Hippocampal formation (tissue), 2 donors: Measurements from ENCODE around the gene SSTR4.
A peak's percentile ranks its signal among the peaks of the same experiment; 100 is the strongest.
"Not testable (repeated sequence)": the region's sequence is repeated elsewhere in the genome, so short reads cannot be mapped to it uniquely, and the experiment has no call there.

ENCODE experiments used
- DNase-seq, 2 donors: peaks; one replicate each; lab custom pipeline; 2025; lab: John Stamatoyannopoulos, UW

SSTR4 gene

GRCh38 chr20:23018432-23018831 lies 16.7 kb upstream of the SSTR4 start:
- no peak for DNase-seq

DNA sequence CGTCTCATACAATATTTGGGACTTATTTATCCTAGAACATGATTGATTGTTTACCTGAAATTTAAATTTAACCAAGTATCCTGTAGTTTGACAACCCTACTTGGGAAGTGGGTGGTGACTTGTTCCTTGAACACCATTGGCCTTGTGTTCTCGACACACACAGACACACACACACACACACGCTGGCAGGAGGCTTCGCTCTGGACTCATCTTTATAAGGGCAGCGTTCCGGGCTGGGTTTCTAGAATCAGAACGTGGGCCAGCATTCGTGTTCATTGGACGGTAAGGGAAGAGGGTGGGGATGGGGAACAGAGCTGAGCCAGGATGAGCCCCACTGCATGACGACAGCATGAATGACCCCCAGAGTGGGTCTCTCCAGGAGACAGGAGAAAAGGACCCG lies 16.2 kb upstream of the SSTR4 start:
- no peak for DNase-seq

DNA sequence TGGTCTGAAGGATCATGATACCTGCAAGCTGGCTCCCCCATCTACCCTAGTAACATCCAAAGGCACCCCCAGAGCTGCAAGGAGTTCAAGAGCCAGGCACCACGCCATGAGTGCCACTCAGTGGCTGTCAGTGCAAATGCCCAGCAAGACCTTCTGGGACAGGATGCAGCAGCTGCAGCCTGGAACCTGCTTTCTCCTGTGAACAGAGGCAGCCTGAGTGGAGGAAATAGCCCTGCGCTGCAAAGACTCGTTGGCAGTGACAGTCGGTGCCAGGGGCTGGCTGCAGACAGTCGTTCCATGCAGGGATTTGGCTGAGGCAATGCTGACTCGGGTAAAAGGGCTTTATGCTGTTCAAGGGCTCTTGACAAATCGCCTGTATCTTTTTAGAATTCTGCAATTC lies 15.7 kb upstream of the SSTR4 start:
- peak in 1 of 2 donors; percentile 58 for DNase-seq

- no peak for DNase-seq
Observed at GRCh38 chr20:23020230-23021018, 14.7 kb upstream of the SSTR4 start.

DNA sequence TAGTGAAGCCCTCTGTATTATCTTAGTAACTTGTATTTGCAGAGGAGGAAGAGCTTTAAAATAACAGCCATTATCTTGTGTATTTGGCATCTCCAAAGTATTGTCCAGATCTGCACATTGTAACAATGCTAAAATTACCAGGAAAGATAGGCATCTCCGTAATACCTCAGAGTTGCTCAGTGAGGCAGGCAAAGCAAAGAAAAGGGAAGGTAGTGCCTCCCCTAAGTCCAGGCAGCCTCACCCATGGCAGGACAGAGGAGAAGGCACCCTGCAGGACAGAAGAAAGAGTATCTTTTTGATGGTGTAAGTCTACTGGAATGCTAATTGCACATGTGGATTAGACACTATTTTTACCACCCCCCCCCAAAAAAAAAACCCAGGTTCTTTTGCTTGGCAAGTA lies 13.6 kb upstream of the SSTR4 start:
- DNase-seq = no peak

DNA sequence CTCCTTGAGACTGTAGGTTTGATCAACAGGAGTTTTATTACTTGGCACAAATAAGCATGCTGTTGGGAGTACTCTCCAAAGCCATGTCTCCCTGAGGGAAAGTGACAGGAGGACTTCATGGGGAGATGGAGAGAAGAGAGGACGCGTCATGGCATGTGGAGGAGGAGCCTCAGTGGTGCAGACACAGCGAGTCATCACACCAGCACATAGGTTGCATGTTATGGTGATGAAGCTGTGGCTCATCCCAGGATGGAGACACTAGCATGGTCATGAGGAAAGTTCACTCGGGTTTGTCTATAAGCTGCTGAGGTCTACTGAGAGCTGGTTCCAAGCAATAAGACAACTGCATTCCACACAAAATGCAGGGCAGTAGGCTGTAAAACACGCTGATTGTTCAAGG lies 13.2 kb upstream of the SSTR4 start:
- no peak for DNase-seq

GRCh38 chr20:23022849-23023248 lies 12.3 kb upstream of the SSTR4 start:
- no peak for DNase-seq

- no peak for DNase-seq
Observed at GRCh38 chr20:23023621-23024177, 11.4 kb upstream of the SSTR4 start.

- DNase-seq = no peak
Observed at GRCh38 chr20:23024701-23025100, 10.4 kb upstream of the SSTR4 start.

DNA sequence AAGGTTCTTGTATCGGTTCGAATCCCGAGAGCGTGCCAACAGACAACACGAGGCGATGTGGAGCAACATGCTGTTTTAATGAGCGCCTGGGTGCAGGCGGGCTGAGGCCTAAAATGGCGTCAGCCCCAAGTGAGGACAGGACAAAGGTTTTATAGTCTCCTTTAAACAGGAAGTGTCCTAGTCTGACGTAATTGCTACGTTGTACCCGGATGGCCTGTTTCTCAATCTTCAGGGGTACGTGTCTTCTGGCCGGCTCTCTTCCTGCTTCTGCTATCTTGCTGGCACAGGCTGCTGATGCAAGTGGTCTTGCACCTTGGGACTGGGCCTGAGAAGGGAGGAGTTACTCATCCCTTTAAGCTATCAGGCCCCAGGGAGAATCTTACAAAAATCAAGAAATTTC lies 9.6 kb upstream of the SSTR4 start:
- DNase-seq = not testable (repeated sequence)

DNA sequence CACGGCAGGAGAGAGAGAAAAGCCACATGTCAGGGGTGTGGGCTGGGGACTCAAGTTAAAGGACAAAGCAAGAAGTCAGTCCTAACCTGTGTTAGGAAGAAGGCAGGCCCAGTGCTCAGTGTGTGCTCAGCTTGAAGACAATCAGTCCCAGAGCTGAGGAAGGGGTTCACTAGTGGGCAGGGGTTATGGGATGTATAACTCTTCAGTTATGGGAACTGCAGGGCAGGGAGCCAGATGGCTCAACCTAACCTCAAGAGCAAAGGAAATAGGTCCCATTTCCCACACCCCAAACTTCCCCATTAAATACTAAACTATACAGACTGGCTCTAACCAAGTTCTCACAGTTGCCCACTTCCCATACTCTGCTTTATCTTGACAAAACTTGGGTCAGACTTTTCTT lies 7.4 kb upstream of the SSTR4 start:
- no peak for DNase-seq

DNA sequence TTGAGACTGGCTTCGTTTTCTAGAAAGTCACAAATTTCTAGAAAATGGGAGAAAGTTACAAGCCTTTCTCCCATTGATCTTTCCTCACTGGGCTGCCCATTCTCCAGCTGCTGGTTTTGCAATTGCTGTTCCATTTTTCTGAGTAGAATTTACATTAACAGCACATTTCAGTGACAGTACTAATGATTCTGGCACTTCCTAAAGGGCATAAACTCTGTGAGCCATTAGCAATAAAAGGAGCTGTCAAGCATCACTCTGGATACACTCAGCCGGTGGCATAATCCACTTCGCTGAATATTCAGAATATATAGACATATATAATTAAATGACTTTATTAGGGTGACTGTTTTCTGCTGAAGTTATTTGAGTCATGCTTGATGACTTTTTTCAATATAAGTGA lies 6.7 kb upstream of the SSTR4 start:
- DNase-seq = no peak

DNA sequence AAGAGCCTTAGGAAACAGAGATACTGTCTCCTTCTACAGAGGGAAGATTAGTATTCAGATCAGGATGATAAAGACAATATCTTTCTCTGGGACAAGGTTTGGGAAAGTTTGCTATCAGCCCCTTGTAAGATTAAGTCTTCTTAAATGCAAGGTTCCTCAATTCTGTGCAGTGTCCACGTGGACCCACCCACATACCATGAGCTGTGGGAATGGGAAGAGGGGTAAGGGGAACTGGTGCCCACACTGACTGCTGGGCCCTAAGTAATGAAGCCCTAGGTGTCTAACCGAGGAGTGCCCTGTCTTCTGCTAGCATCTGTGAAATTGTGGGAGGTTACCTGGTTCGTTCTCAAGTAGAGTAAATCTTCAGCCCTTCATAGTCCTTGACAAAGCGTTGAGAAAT lies 5.8 kb upstream of the SSTR4 start:
- DNase-seq = peak in 1 of 2 donors; percentile 12

DNA sequence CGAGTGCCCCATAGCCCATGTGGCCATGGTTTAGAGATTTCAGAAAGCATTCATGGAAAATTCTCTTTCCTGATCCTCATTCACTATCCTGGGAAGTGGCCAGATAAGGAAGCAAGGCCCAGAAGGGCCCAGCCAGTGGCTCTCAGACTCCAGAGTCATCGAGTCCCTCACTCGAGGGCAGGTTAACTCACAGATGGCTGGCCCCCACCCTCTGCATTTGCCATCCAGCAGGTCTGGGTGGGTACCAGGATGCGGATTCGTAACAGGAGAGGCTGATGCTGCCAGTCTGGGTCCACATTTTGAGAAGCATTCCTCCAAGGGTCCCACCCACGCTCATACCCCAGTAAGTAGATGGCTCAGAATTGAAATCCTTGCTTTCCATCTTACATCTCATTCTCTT lies 3.8 kb upstream of the SSTR4 start:
- no peak for DNase-seq

- DNase-seq = no peak
Observed at GRCh38 chr20:23032056-23032749, 2.9 kb upstream of the SSTR4 start.

DNA sequence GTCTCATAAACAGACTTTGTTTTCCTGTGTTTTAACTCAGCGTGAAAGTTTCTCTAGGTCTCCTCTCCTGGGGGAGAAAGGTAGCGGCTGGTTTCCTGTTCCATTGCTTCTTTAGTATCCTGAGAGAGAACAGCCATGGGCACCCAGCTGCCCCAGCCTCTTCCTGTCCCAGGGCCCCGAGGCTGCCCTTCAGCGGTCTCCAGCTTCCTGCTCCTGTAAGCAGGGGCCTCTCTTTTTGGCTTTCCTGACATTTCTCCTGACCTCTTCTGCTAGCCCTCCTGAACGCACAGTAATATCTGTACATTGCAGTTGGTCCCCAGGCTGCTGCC lies 2.4 kb upstream of the SSTR4 start:
- no peak for DNase-seq

DNA sequence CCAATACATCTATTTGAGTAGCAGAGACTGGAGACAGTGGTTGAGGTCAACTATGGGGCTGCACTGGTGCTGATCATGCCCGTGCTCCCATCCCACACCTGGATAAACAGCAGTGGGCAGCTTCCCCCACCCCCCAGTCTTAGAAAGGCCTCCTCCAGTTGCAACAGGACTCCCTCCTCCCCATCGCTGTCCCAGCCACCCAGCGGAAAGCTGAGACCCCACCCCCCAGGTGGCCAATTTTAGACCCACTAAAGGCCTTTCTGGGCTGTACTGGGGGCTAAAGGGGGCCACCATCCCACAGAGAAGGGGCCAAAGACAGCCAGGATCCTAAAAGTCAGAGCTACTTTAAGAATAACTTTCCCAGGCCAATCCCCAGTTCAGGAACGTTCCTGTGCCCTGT lies 1.2 kb upstream of the SSTR4 start:
- no peak for DNase-seq

- no peak for DNase-seq
Observed at GRCh38 chr20:23035731-23036130, 619 bp downstream of the SSTR4 start.

- no peak for DNase-seq
Observed at GRCh38 chr20:23036371-23036770, 1.3 kb downstream of the SSTR4 start.

DNA sequence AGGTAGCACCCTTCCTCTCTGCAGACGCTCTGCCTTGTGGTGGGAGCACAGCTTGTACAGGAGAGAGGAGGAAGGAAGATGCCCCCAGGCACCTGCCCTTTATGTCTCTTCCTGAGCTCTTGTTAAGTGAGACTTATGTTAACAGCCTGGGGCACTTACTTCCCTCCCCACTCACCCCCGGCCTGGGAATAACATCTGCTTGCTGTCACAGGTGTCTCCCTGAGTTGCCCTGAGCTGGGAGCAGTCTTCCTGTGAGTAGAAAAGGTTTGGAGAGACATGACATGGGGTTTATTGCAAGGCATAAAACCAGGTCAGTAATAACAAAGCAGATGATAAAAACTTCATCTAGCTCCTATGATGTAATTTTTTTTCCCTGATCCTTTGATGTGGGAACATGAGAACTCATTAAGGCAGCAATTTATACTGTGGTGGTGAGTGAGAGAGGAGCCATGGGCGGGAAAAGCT lies 1.9 kb downstream of the SSTR4 start:
- no peak for DNase-seq

DNA sequence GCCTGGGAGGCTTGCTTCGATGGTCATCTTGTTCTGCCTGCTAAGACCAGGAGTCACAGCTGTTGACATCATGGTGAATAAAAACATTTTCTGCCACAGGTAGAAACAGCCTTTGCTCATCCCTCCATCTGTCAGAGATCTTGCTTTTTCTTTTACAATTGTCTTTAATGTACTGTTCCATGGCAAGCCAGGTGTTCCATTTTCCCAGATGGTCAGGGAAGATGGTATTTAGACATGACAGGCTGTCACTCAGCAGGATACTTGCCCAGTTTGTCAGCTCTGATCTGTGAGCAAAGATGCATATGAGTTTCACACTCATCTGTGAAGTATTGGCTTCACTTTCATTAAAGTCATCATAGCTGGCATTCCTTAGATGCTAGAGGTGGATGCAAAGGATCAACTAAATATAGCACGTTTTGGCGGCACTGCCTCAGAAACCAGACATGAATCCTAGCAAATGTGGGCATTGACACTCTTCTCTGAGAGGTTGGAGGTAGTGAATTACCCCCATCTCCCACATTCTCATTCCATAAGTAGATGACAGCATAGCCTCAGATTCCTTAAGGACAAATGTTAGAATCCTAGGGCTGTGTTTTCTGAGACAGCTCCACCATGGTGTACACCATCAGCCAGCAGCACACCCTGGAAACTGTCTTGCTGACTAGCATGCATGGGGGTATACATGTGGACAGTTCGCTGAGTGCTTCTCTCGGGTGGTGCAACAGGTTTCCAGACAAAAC lies 4.2 kb downstream of the SSTR4 start:
- no peak for DNase-seq

DNA sequence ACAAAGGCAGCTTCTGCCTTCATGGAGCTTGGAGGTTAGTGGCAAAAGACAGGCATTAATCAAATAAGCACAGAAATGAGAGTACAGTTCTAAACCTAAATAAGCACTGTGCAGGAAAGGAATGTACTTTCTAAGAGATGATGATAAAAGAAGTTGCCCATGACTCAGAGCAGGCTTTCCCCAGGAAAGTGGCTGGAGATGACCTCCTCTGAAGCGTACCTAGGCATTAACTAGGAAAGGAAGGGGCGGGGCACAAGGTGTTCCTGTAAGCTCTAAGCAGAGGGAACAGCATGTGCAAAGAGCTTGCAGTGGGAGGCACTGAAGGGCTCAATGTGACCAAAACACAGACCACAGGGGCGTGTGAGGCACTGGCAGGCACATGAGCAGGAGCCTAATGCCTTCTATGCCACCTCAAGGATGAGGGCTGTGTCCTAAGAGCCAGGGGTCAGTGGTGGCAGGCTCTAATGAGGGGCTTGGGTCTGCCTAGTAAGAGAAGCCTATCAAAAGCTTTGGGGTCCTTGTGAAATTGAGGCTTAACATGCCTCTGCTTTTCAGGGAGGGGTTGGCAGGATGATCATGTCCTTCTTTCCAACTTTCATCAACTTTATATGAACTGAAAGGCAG lies 4.9 kb downstream of the SSTR4 start:
- no peak for DNase-seq
